Head of caudate nucleus (tissue), 42 donors: ENCODE measurements around the gene CCDC27.

ENCODE experiments used
- DNase-seq, 42 donors: peaks; one replicate each; pipeline versions ENCODE4 v3.0.0 to v3.0.0-alpha.2; 2020 to 2021; ENCODE audit warnings: mixed read lengths in 7 of 42
- intact Hi-C: fragments of 100-400 bp; cut with DNase I; formaldehyde crosslinking; loops from one replicate; pipeline ENCODE4 v1.15.0; 2022

CCDC27 gene

GRCh38 chr1:3770047-3770765 lies 18.0 kb downstream of the CCDC27 start:
- DNase-seq, result no peak
- intact Hi-C loops, result no loop called here

- intact Hi-C loops, result no loop called here
- no peak for DNase-seq
Observed at GRCh38 chr1:3771108-3772026, 19.1 kb downstream of the CCDC27 start.

GRCh38 chr1:3772027-3772714 lies 19.9 kb downstream of the CCDC27 start:
- intact Hi-C loops, result no loop called here
- DNase-seq, result peak; percentile 44 to 83 (median 68)

GRCh38 chr1:3772715-3773571 lies 20.7 kb downstream of the CCDC27 start, which contains the start of gene SMIM1:
Gene SMIM1, plus strand, starts transcription at chr1:3772749. Its CDS starts 2,625 bp downstream, at chr1:3775374.
- intact Hi-C loops, result no loop called here
- DNase-seq, result no peak

GRCh38 chr1:3773572-3774275 lies 21.5 kb downstream of the CCDC27 start:
- intact Hi-C loops, result no loop called here
- no peak for DNase-seq

GRCh38 chr1:3774276-3774945 lies 22.2 kb downstream of the CCDC27 start:
- intact Hi-C loops, result no loop called here
- DNase-seq, result peak in 1 of 42 donors; percentile 54

GRCh38 chr1:3774946-3775489 lies 22.8 kb downstream of the CCDC27 start:
- intact Hi-C loops, result no loop called here
- DNase-seq, result no peak

GRCh38 chr1:3775490-3776230 lies 23.4 kb downstream of the CCDC27 start:
- peak in 22 of 42 donors; percentile 13 to 62 (median 48) for DNase-seq
- intact Hi-C loops, result no loop called here

GRCh38 chr1:3776231-3776961 lies 24.1 kb downstream of the CCDC27 start:
- DNase-seq, result no peak
- intact Hi-C loops, result no loop called here

GRCh38 chr1:3777078-3777547 lies 24.9 kb downstream of the CCDC27 start:
- no peak for DNase-seq
- intact Hi-C loops, result no loop called here

- DNase-seq, result no peak
- intact Hi-C loops, result no loop called here
Observed at GRCh38 chr1:3777647-3778589, 25.7 kb downstream of the CCDC27 start.

GRCh38 chr1:3778590-3779264 lies 26.5 kb downstream of the CCDC27 start:
- intact Hi-C loops, result no loop called here
- DNase-seq, result no peak

- DNase-seq, result no peak
- intact Hi-C loops, result no loop called here
Observed at GRCh38 chr1:3779265-3779911, 27.1 kb downstream of the CCDC27 start.
